RWPE2 (cell line): ENCODE results near the gene YAP1.
A peak's percentile ranks its signal among the peaks of the same experiment; 100 is the strongest.

Experiments used
- ATAC-seq: fragments of 200-7000 bp; cut with Tn5 transposase; 3 replicates; pipeline ENCODE4 v1.9.1; 2021; ENCODE audit warnings: low read depth
- DNase-seq: peaks from one replicate; pipeline ENCODE4 v3.0.0-alpha.2; 2020; ENCODE audit warnings: low spot score
- H3K27ac ChIP-seq: fragments of 450-650 bp; 2 replicates; pipeline ENCODE4 v1.5.1; 2017; ENCODE audit warnings: mild to moderate bottlenecking; ENCODE audit not compliant: poor library complexity, severe bottlenecking
- H3K27me3 ChIP-seq: fragments of 250-450 bp; sonication (Bioruptor Pico); 2 replicates; pipeline ENCODE4 v1.5.1; 2021; ENCODE audit warnings: mild to moderate bottlenecking, moderate library complexity; ENCODE audit not compliant: insufficient read depth, poor library complexity, severe bottlenecking
- H3K36me3 ChIP-seq: fragments of 250-450 bp; sonication (Bioruptor Pico); 2 replicates; pipeline ENCODE4 v1.5.1; 2020; ENCODE audit warnings: low read depth, mild to moderate bottlenecking, moderate library complexity
- H3K4me1 ChIP-seq: fragments of 250-450 bp; sonication (Bioruptor Pico); 2 replicates; pipeline ENCODE4 v1.5.1; 2021; ENCODE audit warnings: mild to moderate bottlenecking, moderate library complexity; ENCODE audit not compliant: insufficient read depth, poor library complexity, severe bottlenecking
- H3K4me3 ChIP-seq: fragments of 250-450 bp; sonication (Bioruptor Pico); 2 replicates; pipeline ENCODE4 v1.5.1; 2021; ENCODE audit warnings: mild to moderate bottlenecking, moderate library complexity; ENCODE audit not compliant: severe bottlenecking
- H3K9me3 ChIP-seq: fragments of 250-450 bp; sonication (Bioruptor Pico); 2 replicates; pipeline ENCODE4 v1.5.1; 2021; ENCODE audit warnings: mild to moderate bottlenecking, moderate library complexity; ENCODE audit not compliant: severe bottlenecking
- CTCF ChIP-seq: fragments of 450-650 bp; IDR thresholded peaks from one replicate; pipeline ENCODE4 v1.5.1; 2017; ENCODE audit warnings: mild to moderate bottlenecking, moderate library complexity; ENCODE audit not compliant: poor library complexity, severe bottlenecking

YAP1 gene

GRCh38 chr11:102216433-102217075, 106.3 kb downstream of the YAP1 start:
- DNase-seq (no peak), ATAC-seq (no peak)
- H3K4me1 ChIP-seq = peaks cover 26% of the 10 kb centered on the region
- no peak for TF ChIP-seq CTCF
- no peaks in the 10 kb centered on the region for H3K27me3 ChIP-seq
- no peaks in the 10 kb centered on the region for H3K9me3 ChIP-seq
- H3K27ac ChIP-seq = no peak overlapping the region
- peaks cover 100% of the 10 kb centered on the region for H3K36me3 ChIP-seq
- no peak overlapping the region for H3K4me3 ChIP-seq

GRCh38 chr11:102220728-102221467, 110.7 kb downstream of the YAP1 start:
- Histone ChIP-seq H3K4me3 (no peak overlapping the region), H3K4me1 (peaks cover 67% of the 10 kb centered on the region), H3K36me3 (peaks cover 80% of the 10 kb centered on the region), H3K27ac (peak overlapping the region; percentile 99), H3K27me3 (no peaks in the 10 kb centered on the region), H3K9me3 (no peaks in the 10 kb centered on the region)
- ATAC-seq = peak; percentile 24; the same call in 2 of the 3 replicates
- no peak for TF ChIP-seq CTCF
- DNase-seq = no peak

- H3K4me1 ChIP-seq = peaks cover 77% of the 10 kb centered on the region
These were observed 113.6 kb downstream of the YAP1 start for GRCh38 chr11:102223859-102224258.

GRCh38 chr11:102225689-102226568, 115.7 kb downstream of the YAP1 start:
- H3K27me3 ChIP-seq = no peaks in the 10 kb centered on the region
- H3K4me3 ChIP-seq = no peak overlapping the region
- ATAC-seq (peak; percentile 39), DNase-seq (no peak)
- TF ChIP-seq CTCF = no peak
- H3K27ac ChIP-seq = peak overlapping the region; percentile 99
- H3K4me1 ChIP-seq = peaks cover 60% of the 10 kb centered on the region
- peaks cover 71% of the 10 kb centered on the region for H3K36me3 ChIP-seq
- H3K9me3 ChIP-seq = no peaks in the 10 kb centered on the region

More at GRCh38 chr11:102223859-102224258, 113.6 kb downstream of the YAP1 start:
- Histone ChIP-seq H3K27ac (peak overlapping the region; percentile 99), H3K9me3 (no peaks in the 10 kb centered on the region), H3K27me3 (no peaks in the 10 kb centered on the region), H3K36me3 (peaks cover 71% of the 10 kb centered on the region), H3K4me3 (no peak overlapping the region)
- ATAC-seq (peak; percentile 75), DNase-seq (no peak)
- no peak for TF ChIP-seq CTCF
